GM12801 (cell line): ENCODE measurements around the gene DDX20.

Experiments
- TF ChIP-seq, protein P1 (sequence below): IDR thresholded peaks from one replicate; pipeline ENCODE4 v1.5.1; 2011; ENCODE audit warnings: control low read depth; ENCODE audit not compliant: insufficient read length; ENCODE audit errors: extremely low read depth

DDX20 gene

DNA sequence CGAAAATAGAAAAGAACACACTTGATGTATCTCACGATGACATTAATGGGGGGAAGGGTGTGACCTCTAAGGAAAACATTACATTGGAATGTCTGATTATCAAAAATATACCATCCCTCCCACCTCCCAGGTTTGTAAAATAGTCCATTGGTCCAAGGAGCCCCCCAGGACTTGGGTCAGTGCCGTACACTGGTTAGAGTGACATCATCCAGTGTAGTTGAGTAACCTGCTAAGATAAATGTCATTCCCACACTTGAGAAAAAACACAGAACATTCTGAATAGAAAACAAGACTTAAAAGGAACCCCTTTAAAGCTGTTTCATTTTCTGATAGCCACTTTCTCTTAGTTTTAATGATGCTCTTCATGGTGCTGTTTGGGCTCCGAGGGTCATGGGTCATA, 15.2 kb downstream of the DDX20 start:
- TF ChIP-seq, protein P1, sequence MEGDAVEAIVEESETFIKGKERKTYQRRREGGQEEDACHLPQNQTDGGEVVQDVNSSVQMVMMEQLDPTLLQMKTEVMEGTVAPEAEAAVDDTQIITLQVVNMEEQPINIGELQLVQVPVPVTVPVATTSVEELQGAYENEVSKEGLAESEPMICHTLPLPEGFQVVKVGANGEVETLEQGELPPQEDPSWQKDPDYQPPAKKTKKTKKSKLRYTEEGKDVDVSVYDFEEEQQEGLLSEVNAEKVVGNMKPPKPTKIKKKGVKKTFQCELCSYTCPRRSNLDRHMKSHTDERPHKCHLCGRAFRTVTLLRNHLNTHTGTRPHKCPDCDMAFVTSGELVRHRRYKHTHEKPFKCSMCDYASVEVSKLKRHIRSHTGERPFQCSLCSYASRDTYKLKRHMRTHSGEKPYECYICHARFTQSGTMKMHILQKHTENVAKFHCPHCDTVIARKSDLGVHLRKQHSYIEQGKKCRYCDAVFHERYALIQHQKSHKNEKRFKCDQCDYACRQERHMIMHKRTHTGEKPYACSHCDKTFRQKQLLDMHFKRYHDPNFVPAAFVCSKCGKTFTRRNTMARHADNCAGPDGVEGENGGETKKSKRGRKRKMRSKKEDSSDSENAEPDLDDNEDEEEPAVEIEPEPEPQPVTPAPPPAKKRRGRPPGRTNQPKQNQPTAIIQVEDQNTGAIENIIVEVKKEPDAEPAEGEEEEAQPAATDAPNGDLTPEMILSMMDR: no peak

DNA sequence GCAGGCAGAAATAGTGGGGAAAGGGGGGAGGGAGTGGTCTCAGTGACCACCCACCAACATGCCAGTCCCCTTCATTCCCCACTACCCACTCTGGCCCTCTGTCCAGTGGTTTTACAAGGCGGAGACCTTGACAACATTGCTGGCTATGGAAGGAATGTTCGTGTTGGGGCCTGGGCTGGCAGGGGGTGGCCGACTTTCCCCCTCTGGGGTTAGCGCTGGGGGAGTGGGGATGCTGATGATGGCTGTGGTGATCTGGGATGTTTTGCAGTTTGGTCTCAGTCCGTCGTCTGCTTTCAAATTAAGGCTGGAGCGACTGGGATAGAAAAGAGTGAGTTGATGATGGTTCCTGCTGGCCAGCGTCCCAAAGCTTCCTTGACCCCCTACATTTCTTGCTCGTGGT, 20.3 kb downstream of the DDX20 start:
- TF ChIP-seq, protein P1: no peak

DNA sequence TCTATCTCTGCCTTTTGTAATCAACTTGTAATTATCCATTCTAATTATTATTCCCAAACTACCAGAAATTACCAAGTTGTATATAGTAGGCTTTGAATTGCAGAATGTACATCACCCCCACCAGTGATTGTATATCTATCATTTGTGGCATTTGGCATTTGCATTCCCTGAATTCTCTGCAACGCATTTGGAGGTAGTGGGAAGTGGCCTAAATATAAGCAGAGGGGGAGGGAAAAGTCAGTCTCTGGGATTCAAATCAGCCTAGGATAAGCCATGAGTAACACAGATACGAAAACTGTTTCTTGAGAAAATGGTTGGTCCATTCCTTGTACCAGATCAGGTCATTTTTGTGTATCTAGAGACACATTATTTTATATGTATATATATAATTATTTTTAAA, 20.7 kb downstream of the DDX20 start:
- TF ChIP-seq, protein P1: no peak

DNA sequence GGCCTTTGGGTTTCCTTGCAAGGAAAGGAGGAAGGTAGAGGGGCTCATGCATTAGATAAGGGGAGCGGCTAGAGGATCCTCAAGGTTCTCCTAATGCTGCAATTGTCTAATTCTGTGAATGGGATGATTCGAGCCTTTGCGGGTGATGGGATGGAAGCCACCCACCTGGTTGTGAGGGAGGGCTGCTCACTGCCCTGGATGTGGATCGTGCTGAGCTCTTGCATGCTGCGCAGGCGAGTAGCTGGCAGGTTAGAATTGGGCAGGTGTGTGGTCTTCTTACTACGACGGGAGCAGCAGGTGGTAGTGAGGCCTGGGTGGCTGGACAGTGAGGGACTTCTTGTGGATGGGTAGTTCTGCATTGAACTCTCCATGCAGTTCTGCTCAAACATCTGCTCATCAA, 21.2 kb downstream of the DDX20 start:
- TF ChIP-seq, protein P1: no peak

DNA sequence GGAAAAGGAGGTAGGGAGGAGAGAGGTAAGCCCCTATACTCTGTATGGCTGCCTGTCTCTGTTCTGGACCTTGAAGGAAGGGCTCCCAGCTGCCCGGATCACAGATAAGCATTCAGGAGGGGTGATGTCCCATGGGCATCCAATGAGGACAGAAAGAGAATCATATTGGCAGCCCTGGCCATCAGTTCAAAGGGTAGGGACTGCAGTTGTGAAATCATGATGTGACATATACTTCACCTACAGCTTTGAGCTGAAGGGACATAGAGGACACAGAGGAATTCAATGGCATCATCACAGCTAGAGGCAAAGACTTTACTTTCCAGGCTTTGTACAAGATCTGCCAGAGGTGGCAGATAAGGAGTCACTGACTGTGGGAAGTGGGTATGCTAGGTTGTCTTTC, 21.6 kb downstream of the DDX20 start:
- TF ChIP-seq, protein P1: no peak

DNA sequence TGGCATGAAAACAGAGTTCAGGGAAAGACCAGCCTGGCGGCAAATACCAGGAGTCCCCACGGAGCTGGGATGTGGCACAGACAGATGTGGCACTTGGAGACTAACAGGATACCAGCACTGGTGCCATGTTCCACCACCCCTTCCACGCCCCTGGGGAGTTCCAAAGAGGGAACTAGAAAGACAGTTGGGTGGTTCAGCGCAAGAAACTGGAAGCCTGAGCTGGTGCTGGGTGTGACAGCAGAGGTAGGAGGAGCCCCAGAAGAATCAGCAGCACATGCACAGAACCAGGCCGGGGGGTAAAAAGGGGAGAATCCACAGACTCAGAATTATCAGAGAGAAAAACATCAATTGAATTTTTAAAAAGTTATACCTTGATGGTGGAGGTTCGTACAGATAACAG, 22.4 kb downstream of the DDX20 start:
- TF ChIP-seq, protein P1: no peak

DNA sequence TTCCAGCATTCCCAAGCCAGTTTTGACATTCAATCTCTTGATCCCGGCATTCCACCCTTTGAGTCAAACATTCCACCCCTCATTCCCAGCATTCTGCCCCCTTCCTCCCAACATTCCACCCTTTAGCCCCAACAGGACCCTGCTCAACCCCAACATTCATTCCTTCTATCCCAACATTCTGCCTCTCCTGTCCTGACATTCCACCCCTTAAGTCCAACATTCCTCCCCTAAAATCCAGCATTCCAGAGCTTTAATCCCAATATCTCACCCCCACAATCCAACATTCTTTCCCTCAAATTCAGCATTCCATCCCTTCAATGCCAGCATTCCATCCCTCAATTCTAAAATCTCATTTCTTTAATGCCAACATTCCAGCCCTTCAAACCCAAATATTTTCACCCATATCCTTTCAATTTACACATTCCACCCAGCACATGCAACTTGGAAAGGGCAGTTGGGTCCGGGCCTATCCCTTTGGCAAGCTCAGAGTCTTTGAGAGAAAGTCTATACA, 22.9 kb downstream of the DDX20 start:
- TF ChIP-seq, protein P1: no peak

DNA sequence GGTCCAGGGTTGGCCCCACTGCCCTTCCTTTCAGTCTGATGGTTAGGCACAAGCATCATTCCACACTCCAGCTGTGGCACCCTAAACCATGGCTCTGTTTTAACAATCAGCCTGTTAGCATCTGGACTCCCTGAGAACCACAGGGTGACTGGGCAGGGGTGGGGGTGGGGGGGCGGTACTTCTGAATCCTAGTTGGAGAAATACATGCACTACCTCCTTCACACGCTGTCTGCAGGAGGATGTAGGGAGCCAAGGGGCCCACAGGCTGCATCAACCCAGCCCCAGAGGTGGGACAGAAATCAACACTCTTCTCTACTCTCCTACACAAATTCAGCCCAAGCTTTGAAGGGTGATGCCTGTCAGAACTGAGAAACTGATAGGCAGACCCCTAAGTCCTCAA, 23.8 kb downstream of the DDX20 start:
- TF ChIP-seq, protein P1: no peak
